Activated effector memory CD4-positive, alpha-beta T cell treated with Interleukin-2 at 50 U/mL for 16 hours (primary cell): ENCODE data around the gene FIGN.

Experiments
- DNase-seq: peaks from one replicate; pipeline ENCODE4 v3.0.0-alpha.2; 2020

The FIGN gene

DNA sequence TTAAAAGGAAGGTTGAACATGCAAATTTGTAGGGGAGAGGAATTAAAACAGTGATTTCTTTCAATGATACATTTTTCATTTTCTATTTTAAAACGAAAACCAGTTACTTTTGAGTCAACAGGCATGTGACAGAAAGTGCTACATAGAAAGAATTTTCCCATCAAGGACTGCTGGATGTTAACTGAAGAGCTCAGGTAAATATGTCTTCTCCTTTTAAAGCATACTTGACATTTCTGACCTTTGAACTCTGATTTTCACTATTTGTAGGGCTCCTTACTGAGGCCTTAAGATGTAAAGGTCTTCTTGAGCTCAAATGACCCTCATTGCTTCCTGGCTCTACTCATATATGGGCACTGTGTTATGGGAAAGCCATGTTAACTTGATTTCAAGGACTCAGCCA is 32.4 kb downstream of the FIGN start:
- no peak for DNase-seq

DNA sequence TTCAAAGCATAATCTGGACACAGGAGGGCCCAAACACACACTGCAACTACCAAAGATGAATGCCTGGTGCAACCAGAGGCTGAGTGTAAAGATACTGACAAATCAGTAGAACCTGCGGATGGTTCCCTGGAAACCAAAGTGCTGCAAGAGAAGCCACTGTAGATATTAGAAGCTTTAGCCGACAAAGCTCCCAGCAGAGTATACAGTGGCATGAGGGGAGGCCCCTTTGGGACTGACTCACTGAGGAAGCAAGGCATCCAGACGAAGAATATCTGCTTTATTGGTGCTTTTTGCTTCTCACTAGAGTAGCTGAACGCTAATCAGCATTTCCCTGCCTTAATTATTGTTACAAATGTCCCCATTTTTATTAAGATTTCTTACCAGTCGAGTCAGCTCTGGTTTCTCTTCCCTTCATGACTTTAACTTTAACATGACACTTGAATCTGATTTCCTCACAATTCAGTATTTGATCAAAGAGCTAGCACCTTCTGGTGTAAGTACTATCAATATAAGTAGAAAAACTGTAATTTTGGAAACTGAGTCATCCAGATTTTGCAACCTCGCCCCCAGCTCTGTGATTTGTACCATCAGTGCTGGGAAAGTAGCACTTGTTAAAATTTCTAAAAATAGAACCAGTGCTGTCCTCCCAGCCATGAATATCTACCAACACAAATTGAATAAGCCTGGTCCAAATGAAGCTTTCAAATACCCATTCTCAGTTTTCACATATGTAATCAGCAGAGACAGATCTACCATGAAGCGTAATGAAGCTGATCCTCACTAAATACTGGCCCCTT is 34.2 kb downstream of the FIGN start:
- DNase-seq, result no peak

DNA sequence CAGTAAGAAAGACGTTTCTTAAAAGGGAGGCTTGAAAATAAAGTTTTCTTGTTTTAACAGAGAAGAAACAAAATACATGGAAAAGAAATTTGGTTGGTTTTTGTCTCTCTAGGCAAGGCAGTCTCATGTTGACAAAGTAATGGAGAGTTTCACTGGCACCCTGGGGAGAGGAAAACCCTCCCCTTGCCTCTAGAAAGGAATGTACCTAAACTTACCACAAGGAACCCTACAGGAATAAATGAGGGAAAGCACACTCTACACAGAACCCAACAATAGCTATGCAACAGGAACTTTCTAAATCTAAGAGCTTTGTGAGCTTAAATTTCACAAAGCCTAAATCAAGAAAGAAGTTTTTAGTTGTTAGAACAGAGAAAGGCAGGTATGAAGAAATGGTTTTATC is 37.0 kb downstream of the FIGN start:
- no peak for DNase-seq

DNA sequence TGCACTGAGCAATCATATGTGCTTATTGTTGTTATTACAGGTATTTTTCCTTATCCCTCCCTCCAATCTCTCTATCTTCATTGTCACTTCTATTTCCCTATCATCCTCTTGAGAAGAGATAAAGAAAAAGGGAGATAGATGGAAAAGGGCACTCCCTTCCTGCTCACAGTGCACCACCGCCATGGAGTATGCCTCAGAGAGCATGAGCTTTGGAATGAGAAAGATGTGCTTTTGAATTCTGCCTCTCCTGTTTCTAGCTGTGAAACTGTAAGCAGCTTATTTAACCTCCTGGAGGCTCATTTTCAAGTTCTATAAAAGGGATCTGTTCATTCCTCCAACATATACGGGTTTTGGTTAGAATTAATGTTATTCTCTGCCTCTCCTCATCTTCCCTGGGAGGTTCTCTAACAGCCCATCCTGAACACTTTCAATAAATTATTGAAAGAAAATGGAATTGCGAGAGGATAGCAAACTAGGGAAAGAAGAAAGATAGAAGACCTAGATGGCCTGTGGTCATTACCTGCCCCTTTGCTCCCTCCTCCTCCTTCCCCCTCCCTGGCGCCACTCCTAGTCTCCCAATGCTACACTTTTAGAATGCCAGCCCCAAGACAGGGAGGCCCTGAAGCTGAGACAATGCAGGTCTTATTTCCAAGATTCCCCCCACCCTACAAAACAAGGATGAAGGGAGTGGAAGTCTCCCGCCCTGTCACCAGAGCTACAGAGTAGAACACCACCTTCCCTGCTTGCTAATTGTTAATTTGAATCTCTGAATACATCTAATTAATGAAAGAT is 37.8 kb downstream of the FIGN start:
- DNase-seq, result no peak

DNA sequence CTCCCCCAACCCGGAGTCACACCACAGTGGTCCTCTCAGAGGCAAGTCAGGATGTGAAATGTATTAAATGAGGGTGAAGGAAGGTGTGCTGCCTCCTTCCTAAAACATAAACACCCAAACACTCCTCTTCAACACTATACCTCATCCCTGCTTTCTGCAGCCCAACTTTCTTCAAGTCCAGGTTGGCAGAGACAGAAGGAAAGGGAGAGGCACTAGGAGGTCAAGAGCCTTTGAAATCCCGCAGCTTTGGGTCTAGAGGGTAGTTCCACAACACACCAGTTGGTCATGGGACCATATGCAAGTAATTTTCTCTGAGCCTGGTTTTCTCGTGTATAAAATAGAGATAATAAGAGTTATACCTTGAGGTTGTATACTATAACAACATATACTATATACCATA is 38.4 kb downstream of the FIGN start:
- no peak for DNase-seq

DNA sequence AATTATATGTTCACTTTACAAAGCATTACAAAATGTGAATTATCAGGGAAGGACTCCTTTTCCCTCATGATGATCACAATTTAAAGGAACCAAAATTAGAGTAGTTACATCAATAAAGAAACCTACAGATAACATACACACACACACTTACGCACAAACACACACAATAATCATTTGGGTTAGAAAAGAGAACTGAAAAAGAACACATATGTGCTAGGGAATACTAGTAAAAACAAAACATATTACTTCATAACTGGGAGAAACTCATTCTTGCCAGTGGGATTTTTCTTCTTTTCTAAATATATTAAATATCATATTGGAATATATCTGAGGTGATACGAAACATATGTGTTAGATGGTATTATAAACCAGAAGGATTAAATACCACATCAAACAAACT is 42.3 kb downstream of the FIGN start:
- no peak for DNase-seq

DNA sequence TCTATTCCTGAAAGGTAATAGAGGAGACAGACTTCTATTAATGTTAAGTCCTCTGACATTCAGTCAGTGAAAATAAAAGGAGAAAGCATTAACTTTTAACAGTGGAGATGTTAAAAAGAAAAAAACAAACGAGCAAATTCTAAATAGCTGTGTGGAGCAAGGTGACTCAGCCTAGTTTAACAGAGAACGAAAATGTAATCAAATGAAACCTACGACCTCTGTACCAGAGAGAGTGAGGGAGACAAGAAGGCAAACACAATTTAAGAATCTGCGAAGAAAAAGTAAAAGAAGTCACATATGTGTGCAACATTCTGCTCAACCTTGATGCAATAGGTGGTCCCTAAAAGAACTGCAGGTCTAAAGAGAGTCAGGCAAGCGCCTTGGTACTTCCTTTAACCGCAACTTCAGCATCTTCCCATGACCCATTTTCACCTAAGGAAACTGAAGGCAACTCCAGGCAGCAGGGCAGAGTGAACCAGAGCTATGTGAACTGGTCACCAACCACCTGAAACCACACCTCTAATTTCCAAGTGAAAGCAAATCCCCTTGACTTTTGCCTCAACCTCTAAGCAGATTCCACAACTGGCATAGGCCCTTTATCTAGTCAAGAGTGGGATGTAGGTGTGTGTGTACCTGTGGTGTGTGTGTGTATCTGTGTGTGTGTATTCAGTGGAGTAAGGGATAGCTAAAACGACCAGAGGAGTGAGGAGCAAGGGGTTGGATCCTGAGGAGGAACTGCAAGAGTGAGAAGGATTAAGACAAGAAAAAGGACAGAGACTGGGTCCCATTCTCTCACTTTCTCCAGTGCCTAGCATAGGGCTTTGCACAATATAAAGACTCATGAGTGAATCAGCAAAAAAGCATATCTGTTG is 43.0 kb downstream of the FIGN start:
- DNase-seq, result no peak

DNA sequence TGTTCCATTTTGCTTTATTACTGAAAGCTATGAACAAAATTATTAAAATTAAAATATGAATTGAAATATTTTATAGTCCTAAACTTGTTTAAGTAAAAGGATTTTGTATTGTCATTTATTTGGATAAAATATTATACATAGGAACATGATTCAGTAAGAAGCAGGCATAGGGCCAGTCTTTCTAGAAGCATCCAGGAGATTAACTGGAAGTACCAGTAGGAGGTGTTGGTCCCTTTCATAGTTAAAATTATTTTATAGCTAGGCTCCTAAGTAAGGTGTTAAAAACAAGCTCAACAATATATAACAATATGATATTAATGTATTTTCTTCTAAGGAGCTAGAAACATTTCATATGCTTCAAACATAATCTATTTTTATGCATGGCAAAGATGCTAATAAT is 43.7 kb downstream of the FIGN start:
- no peak for DNase-seq

DNA sequence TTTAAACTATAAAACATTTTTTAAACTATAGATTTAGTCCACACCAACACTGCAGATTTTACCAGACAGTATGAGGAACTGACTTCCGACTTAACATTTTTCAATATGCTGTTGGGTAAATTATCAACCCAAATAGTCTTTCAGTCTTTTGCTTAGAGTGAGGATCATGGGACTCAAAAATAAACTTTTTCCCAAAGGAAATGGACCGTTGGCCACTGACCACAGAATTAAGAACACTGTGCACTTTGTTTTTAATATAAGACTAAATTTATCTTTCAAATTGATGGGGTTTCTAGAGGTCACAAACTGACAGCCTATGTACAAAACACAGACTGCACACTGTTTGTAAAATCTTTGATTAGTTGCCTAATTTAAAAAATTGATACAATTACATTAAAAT is 44.9 kb downstream of the FIGN start:
- DNase-seq, result no peak

DNA sequence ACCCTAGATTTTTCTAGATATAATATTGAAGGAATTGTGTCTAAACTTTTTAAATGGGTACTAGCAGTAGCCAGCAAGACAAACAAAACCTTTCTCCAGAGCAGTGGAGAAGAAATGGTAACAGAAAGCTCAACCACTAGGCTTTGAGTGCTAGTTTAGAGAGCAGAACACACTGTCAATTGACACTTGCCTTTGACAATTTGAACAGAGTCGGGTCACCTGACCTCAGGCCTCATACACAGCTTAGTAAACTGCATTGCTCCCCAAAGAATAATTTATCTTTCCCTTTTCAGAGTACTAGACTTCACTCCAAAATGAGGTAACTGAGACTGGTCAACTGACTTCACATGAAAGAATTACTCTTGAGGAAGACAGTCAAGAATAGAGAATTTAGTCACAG is 48.6 kb downstream of the FIGN start:
- DNase-seq, result no peak

DNA sequence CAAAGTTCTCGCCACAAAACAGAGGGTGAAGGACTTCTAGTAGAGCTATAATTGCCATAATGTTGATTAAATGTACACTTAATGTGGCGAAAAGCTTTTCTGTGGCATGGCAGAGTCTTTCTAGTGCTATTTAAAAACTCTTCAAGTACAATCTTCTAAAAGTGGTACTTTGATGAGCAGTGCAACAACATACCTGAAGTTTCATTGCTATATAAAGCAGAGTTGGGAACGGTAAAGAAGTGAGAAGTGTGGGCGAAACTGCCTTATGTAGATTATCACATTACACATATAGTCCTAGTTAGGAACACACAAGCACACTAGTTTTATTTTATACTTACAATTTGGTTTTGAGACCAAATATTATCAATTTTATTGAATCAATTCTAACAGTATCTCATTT is 49.5 kb downstream of the FIGN start:
- DNase-seq, result no peak

DNA sequence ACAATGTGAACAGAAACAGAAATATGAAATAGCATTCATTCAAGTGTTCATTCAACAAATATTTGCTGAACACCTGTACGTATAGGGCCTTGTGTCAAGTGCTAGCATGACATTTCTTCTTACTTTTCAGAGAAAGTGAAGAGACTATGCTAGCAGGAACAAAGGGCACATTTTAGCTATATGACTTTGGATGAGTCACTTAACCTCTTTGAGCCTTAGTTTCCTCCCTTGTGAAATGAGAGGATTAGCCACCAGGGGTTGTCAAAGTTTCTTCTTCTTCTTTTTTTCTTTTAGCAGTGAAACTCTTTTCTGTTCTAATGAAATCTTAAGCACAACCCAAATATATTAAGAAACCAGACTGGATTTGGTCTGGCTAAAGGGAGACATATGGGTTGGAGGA is 53.1 kb downstream of the FIGN start:
- DNase-seq, result no peak

DNA sequence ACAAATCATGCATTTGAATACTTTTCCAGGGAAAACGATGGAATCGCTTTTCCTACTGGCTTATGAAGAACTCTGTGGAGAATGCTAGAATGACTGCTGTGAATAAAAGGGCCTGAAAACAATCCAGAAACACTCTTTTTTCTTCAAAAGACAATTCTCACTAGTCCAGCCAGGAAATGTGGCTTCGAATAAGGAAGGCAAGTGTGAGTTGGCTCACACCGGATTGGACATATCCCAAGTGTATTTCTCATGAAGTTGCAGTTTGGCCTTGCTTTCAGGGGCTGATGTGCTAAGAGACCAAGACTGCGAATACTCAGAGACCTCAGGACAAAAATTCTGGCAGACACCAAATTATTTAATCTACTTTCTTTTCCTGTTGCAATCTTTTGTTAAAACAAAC is 54.1 kb downstream of the FIGN start:
- no peak for DNase-seq

DNA sequence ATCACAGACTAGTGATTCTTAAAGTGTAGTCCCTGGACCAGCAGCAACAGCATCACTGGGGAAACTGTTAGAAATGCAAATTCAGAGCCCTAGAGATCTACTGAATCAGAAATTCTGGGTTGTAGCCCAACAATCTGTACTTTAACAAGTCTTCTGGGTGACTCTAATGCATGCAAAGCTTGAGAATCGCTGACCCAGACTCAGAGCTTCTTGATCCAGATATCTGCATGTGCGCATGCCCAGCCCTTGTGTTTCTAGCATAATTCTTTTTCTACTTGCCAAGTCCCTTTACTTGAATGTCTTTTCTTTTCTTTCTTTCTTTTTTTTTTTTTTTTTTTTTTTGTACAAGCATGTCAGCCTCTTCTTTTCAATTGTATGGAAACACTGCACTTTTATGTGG is 60.4 kb downstream of the FIGN start:
- DNase-seq, result no peak

DNA sequence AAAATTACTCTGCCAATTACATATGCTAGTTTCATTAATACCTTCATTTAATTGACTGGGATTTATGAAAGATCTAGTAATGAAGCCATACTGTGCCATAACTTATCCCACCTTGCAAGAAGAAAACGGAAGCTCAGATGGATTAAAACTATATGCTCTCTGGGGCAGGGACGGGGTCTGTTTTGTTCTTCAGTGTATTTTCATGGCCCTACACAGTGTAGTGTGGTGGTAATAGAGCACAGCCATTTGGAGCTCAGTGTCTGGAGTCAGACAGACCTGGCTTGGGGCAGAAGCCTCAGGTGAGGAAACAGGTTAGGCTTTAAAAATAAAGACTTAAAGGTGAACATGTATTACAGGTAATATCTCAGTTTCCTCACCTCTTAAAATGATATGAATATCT is 62.3 kb downstream of the FIGN start:
- DNase-seq, result no peak

DNA sequence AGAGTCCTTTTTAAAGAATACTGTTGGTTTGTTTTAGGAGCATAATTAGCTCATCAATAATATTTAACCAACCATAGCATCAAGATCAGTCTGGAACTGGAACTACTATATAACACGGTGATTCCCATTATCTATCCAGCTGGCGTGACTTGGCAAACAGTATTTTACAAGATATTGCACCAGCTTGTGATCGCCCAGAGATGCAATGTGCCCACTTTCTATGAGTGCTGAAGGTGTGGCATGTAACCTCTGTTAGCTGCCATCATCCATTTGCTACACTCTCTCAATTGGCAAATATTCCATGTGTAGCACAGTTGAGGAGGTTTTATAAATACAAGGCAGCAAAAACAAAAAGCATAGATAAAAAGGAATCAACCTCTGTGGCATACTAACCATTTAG is 64.9 kb downstream of the FIGN start:
- no peak for DNase-seq

DNA sequence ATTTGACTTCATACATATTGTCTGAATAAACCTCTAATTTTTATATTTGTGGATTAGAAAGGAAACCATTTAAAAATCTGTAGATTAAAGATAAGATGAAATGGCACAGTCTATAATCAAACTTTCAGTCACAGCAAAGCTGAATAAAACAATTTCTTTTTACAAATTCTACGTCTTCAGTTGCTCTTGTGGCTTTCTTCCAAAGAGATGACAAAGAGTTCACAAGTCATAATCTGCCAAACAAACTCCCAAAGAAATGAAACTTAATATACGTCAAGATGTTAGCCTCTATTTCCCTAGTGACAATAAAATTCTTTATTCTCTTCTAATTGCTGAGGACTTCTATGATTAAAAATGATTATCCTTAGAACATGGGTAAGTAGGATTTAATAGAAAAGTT is 66.3 kb downstream of the FIGN start:
- DNase-seq, result no peak

DNA sequence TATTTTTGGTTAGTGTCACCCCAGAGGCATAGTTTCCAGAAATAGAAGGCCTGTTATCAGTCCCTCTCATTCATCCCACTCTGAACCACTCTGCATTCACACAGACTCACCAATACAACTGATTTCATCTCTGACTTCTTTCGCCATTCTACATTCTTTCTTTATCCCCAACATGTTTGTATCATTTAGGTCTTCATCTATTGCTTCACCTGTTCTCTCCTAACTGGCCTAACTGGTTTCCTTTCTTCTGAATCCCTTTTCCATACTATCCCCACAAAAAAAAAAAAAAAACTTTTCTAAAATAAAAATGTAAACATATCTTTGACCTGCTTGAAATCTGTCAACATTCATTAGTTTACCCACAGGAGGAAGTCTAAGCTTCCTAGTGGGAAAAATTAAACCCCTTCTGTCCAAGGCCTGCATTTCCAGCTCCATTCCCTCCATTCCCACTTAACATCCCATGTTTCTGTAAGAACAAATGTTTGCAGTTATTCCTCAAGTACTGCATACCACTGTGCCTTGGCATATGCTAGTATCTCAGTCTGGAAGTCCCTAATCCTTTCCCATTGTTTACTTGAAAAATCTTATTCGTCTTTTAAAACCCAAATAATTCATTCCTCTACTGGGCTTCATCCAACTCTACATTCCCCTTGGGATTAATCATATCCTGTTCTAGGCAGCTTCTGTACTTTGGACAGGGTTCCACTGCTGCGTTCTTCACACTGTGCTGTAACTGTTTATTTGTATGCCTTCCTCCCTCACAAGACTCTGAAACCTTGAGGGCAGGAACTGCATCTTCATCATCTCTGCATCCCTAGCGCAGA is 68.5 kb downstream of the FIGN start:
- no peak for DNase-seq

DNA sequence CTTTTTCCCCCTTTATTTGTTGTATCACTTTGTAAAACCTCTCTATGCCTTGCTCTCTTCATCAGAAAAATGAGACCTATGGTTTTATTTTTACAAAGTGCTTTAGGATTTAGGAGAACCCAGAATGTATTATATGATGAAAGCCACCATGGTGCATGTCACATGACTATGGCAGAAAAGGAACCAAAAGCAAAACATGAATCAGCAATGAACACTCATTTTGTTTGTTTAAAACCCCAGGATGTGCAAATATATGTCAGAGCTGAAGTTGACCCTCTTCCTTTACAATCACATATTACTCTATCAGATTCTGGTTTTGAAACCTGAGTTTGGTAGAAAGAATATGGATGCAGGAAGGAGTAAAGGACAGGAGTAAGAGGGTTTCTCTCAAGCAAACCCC is 70.0 kb downstream of the FIGN start:
- DNase-seq, result no peak

DNA sequence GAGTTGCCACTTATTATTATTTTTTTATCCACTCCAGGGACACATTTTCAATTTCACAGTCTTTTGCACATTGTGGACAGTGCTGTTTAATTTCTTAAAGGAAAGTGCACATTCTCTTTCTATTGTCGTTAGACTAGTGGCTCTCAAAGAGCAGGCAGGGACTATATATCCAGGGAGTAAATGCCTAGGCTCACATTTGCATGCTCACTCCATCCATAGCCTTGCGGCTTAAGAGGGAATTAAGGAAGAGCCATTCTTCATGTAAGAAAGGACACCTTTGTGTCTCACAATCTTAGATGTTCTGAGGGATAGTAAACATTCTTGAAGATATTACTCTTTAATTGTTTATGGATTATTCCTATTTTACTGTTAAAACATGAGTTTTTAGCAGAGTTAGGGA is 70.8 kb downstream of the FIGN start:
- no peak for DNase-seq

DNA sequence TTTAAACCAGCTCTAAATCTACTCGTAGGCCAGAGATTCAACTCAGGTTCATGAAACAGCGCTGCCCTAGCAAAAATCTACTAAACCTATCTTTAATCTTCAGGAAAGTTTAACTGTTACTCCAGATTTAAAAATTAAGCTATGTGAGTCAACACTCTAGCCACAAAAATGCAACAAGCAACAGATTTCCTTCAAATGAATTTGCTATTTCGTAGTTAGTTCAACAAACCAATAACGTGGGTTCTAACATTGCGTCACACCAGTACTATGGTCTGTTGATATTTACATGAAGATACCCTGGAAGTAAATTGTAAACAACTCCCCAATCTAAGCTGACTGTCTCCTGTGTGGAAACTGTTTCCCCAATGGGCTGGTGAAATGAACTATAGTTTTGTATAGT is 71.2 kb downstream of the FIGN start:
- DNase-seq, result no peak

DNA sequence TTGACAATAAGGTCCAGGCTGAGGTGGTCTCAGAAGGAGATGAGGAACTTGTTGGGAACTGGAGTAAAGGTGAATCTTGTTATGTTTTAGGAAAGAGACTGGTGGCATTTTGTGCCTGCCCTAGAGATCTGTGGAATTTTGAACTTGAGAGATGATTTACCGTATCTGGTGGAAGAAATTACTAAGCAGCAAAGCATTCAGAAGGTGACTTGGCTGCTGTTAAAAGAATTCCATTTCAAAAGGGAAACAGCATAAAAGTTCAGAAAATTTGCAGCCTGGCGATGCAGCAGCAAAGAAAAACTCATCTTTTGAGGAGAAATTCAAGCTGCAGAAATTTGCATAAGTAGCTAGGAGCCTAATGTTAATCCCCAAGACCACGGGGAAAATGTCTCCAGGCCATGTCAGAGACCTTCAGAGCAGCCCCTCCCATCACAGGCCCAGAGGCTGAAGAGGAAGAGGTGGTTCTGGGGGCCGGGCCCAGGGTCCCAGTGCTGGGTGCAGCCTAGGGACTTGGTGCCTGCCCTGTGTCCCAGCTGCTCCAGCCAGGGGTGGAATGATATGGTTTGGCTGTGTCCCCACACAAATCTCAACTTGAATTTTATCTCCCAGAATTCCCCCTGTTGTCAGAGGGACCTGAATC is 73.5 kb downstream of the FIGN start:
- DNase-seq, result no peak
